ENCODE data around the gene TSPEAR.
"Not testable (repeated sequence)": the region's sequence is repeated elsewhere in the genome, so short reads cannot be mapped to it uniquely, and the experiment has no call there.

The TSPEAR gene

DNA sequence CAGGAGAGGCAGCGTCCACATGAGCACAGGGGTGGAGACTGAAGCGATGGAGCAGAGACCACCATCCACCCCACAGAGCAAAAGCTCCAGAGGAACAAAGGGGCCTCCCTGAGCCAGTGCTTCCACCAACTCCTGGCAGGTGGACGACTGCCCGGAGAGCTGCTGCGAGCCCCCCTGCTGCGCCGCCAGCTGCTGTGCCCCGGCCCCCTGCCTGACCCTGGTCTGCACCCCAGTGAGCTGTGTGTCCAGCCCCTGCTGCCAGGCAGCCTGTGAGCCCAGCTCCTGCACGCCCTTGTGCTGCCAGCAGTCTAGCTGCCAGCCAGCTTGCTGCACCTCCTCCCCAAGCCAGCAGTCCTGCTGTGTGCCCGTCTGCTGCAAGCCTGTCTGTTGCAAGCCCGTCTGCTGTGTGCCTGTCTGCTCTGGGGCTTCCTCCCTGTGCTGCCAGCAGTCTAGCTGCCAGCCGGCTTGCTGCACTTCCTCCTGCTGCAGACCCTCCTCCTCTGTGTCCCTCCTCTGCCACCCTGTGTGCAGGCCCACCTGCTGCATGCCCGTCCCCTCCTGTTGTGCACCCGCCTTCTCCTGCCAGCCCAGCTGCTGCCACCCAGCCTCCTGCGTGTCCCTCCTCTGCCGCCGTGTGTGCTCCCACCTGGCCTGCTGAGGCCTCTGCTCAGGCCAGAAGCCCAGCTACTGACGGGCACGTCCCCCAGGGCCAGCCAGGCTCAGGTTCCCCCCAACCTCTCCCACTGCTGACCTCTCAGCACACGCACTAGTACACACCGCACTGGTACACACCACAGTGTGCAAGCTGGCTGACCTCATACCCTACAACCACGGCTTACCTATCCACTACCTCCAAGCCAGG lies 9.0 kb downstream of the TSPEAR start:
- peak; percentile 20 for DNase-seq (ENCODE audit: low spot score)

GRCh38 chr21:44701541-44701940 lies 9.8 kb downstream of the TSPEAR start:
- no peak for DNase-seq (ENCODE audit: low spot score)

- no peak for DNase-seq (ENCODE audit: low spot score)
These were observed 10.4 kb downstream of the TSPEAR start for GRCh38 chr21:44701023-44701400.

GRCh38 chr21:44700101-44701022 lies 11.0 kb downstream of the TSPEAR start:
- DNase-seq (ENCODE audit: low spot score), result peak; percentile 18

DNA sequence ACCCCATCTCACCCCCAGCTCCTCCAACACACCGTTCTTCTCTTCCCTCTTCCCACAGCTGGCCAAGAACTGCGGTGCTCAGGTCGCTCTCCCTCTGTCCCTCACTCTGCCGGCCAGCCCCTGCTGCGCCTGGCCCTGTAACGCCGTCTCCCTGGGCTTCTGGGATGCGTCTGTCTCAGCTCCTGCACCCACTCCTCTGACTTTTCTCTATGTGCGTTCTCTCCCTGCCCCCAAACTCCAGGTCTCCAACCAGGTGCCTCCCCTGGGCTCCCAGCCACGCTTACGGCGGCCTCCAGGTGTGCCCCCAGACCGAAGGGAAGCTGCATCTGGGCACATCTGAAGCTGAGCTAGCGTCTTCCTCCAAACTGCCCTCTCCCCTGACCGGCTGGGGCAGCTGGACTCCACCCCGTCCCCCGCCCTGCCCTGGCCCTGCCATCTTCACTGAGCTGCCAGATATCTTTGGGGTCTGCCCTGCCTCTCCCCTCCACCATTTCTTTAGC lies 11.8 kb downstream of the TSPEAR start:
- DNase-seq (ENCODE audit: low spot score), result peak; percentile 25

- DNase-seq (ENCODE audit: low spot score), result peak; percentile 34
These were observed 13.3 kb downstream of the TSPEAR start for GRCh38 chr21:44697811-44698734.

- not testable (repeated sequence) for DNase-seq (ENCODE audit: low spot score)
These were observed 14.1 kb downstream of the TSPEAR start, which contains the start of gene KRTAP10-12 for GRCh38 chr21:44697172-44697810. TSS of gene KRTAP10-12 (plus strand) at chr21:44697172. CDS start at chr21:44697202, 30 bp downstream.

GRCh38 chr21:44696572-44696971 lies 14.8 kb downstream of the TSPEAR start:
- DNase-seq (ENCODE audit: low spot score), result peak; percentile 24

DNA sequence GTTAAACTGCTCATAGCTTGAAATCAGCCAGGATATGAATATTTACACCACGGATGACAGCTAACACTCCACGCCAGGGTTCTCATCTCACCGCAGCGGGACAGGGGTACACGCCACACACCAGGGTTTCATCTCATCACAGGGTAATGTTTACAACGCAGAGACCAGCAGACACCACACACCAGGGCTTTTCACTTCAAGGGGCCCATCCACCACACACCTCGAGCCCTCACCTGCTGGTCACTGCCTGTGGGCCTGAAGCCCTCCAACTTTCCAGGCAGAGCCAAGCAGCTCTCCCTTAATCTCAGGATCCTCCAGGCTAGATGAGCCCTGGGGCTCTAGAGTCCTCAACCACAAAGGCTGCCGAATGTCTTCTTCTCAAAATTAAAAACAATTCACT lies 15.7 kb downstream of the TSPEAR start:
- DNase-seq (ENCODE audit: low spot score), result peak; percentile 14

DNA sequence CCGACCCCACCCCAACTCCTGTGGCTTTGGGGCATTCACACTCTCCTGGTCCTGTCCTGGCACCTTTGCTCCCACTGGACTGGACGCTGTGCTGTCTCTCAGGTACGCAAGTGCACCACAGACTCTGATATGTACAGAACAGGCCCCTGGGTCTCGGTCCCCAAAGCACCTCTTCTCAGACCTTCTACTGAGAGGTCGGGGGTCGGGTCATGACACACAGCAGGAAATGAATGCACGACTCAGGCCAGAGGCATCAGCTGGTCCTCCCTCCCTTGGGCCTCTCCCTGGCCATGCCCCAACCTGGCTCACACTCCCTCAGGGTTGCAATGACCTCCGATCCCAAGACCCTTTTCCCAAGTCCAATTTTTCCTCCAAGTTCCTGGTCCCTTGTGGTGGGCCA lies 16.2 kb downstream of the TSPEAR start:
- peak; percentile 16 for DNase-seq (ENCODE audit: low spot score)

DNA sequence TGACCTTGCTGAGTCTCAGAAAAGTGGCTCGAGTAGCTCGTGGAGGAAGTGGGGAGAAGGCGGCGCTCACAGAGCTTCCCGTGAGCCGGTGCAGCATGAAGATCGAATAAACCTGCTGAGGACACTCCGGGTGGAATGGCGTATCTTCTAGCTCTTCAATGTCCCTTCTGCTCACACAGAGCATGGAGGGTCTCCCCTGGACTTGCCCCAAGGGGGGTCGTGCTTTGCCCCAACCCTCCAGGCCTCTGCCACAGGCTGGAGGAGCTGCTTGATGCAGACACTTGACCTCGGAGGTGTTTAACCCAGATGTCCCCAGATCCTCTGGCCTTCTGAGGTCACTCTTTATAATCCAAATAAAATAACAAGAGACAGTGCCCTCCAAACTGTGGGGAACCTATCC lies 16.6 kb downstream of the TSPEAR start:
- DNase-seq (ENCODE audit: low spot score), result no peak

DNA sequence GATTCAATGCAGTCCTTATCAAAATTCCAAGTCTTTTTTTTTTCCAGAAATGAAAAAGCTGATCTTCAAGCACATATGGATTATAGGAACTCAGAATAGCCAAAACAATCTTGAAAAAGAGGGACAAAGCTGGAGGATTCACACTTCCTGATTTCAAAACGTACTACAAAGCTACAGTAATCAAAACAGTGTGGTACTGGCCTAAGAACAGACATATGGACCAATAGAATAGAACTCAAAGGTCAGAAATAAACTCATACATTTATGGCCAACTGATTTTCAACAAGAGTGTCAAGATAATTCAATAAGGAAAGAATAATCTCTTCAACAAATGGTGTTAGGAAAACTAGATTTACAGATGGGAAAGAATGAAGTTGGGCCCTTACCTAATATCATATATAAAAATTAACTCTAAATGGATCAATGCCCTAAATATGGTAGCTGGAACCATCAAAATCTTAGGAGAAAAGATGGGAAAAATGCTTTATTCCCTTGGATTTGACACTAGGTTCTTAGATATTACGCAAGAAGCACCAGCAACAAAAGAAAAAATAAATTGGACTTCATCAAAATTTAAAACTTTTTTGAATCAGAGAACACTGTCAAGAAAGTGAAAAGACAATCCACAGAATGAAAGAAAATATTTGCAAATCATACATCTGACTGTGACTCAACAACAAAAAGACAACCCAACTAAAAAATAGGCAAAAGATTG lies 18.4 kb downstream of the TSPEAR start:
- DNase-seq (ENCODE audit: low spot score), result no peak

GRCh38 chr21:44691686-44692085 lies 19.7 kb downstream of the TSPEAR start:
- no peak for DNase-seq (ENCODE audit: low spot score)

GRCh38 chr21:44689740-44690139 lies 21.6 kb downstream of the TSPEAR start:
- DNase-seq (ENCODE audit: low spot score), result not testable (repeated sequence)

DNA sequence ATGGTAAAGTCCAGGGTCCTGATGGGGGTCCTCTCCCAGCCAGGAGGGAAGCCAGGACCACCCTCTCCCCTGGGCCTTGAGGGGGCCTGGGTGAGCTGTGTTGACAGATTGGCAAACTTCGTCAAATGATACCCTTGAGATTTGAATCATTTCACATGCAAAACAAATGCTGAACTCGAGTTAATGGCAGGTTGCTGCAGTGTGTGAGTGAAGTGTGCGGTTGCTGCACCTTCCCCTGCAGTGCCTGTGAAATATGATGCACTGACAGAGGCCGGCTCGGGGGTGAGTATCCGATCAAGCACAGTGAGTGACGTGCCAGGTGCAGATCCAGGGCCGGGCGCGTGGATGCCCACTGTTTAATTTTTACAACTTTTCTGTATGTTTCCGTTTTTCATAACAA lies 23.7 kb downstream of the TSPEAR start:
- DNase-seq (ENCODE audit: low spot score), result no peak

DNA sequence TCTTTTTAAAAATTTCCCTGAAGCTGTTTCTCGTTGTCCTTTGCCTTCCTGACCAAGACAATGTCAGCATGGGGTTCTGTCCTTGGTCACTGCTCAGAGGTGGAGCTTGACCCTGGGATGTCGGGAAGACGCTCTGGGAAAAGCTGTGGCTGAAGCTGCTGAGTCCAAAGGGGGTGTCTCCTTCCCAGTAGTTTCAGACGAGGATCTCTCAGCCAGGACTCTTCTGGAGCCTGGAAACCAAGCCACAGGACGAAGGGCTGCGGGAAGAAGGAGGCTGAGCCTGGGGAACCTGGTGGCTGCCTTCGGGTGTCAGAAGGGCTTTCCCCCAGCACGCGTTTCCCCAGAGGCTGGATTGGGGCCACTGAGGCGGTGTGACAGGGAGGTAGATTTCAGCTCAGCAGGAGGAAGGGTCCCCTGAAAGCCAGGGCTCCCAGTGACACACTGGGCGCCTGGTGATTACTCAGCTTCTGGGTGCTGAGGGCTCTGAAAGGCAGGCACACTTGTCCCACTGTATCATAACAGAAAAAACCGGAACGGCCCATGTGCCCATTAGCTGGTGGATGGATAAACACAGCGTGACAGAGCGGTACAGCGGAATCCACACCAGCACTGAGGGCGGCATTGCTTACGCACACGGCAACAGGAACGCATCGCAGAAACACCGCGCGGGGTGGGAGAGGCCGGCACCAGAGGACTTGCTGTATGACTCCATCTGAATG lies 24.4 kb downstream of the TSPEAR start:
- DNase-seq (ENCODE audit: low spot score), result no peak

GRCh38 chr21:44686000-44686781 lies 25.2 kb downstream of the TSPEAR start:
- DNase-seq (ENCODE audit: low spot score), result no peak

- DNase-seq (ENCODE audit: low spot score), result not testable (repeated sequence)
These were observed 26.3 kb downstream of the TSPEAR start for GRCh38 chr21:44685050-44685449.

DNA sequence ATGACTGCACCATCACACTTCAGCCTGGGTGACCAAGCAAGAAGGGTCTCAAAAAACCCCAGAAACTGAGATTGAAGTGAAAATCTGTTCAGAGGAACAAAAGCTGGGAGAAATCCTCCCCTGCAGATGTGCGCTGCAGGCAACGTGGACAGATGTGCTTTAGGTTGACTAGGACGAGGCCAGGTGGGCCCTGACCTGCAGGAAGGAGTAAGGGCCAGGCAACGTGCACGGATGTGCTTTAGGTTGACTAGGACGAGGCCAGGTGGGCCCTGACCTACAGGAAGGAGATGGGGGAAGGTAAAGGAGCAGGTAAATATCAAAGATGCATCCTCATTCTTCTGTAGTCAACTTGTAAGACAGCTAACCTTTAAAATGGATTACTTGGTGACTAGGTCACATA lies 26.9 kb downstream of the TSPEAR start:
- no peak for DNase-seq (ENCODE audit: low spot score)

Data from D341Med (cell line).